GM12878 (cell line): ENCODE results near the gene MAD1L1. TPM values are rescaled to one million over a fixed set of nuclear protein-coding genes. Genes with fewer than 3 reads are reported as not detected.

Source experiments
- BCL11A ChIP-seq: IDR thresholded peaks from 2 replicates; pipeline ENCODE4 v1.6.1; 2011; ENCODE audit warnings: low read depth, low read length
- BHLHE40 ChIP-seq, 2 experiments: fragments of 450-650 bp in 1 of 2; IDR thresholded peaks; 2 replicates each; pipeline ENCODE4 v1.6.1; 2011 to 2017; ENCODE audit warnings: low read depth in 2 of 2, borderline replicate concordance in 1 of 2, improper control_type of control experiment in 1 of 2, low read length in 1 of 2, mild to moderate bottlenecking in 1 of 2
- CREM ChIP-seq: IDR thresholded peaks from 2 replicates; pipeline ENCODE4 v1.6.1; 2014; ENCODE audit warnings: antibody characterized with exemption, low read depth
- DPF2 ChIP-seq: fragments of 450-650 bp; IDR thresholded peaks from 2 replicates; pipeline ENCODE4 v1.6.1; 2017; ENCODE audit warnings: mild to moderate bottlenecking
- EZH2 ChIP-seq: IDR thresholded peaks from 2 replicates; pipeline ENCODE4 v1.6.1; 2012; ENCODE audit warnings: low read depth, mild to moderate bottlenecking, control low read depth, inconsistent platforms, low read length, borderline replicate concordance; ENCODE audit not compliant: control insufficient read depth
- JUND ChIP-seq: IDR thresholded peaks from 2 replicates; pipeline ENCODE4 v1.6.1; 2012; ENCODE audit warnings: low read depth, mild to moderate bottlenecking, low read length, improper control_type of control experiment, moderate library complexity
- NR2C1 ChIP-seq: fragments of 450-650 bp; IDR thresholded peaks from 2 replicates; pipeline ENCODE4 v1.6.1; 2017; ENCODE audit warnings: antibody characterized with exemption, mild to moderate bottlenecking, moderate library complexity
- POU2F2 ChIP-seq: IDR thresholded peaks from 3 replicates; pipeline ENCODE4 v1.6.1; 2011; ENCODE audit warnings: low read depth, mild to moderate bottlenecking, low read length, borderline replicate concordance
- SMARCA5 ChIP-seq: fragments of 450-650 bp; IDR thresholded peaks from 2 replicates; pipeline ENCODE4 v1.6.1; 2017; ENCODE audit warnings: mild to moderate bottlenecking
- WRNIP1 ChIP-seq: IDR thresholded peaks from 2 replicates; pipeline ENCODE4 v1.6.1; 2011; ENCODE audit warnings: low read depth, low read length, improper control_type of control experiment, borderline replicate concordance
- polyA plus RNA-seq, 11 experiments: library from polyadenylated mRNA; depleted of rRNA in 4 of 11; unstranded in 6 of 11; stranded (reverse) in 5 of 11; fragments of >200 nt; fragmentation: Nextera tagmentation in 4 of 11; fragmentation: Illumina TruSeq in 1 of 11; extraction: Ambion mirVana in 4 of 11; extraction: Trizol in 1 of 11; gene quantifications; 1 replicate in 1 of 11; 2 replicates in 10 of 11; pipeline versions ENCODE4 v1.2.1 to v1.2.3, GENCODE V29; 2011 to 2016; ENCODE audit warnings: inconsistent platforms in 2 of 11, missing spikeins in 2 of 11, low read depth in 1 of 11
- total RNA-seq, 4 experiments: library from RNA; depleted of rRNA in 3 of 4; stranded (reverse); fragments of >200 nt in 3 of 4; fragmentation: Illumina TruSeq in 1 of 4; extraction: Trizol in 1 of 4; gene quantifications; 2 replicates each; pipeline versions ENCODE4 v1.2.1 to v1.2.3, GENCODE V29; 2013 to 2021
- TF ChIP-seq, protein P1 (sequence below): fragments of 450-650 bp; IDR thresholded peaks from 2 replicates; pipeline ENCODE4 v1.6.1; 2016; ENCODE audit warnings: mild to moderate bottlenecking, moderate library complexity, borderline replicate concordance

Gene MAD1L1
- total and polyA plus RNA-seq, 10 of the 15 experiments (the other 5 are each of a cell fraction or from before 2014, with no cell fraction given), result 2.2 to 76.8 (median 38.3) TPM

DNA sequence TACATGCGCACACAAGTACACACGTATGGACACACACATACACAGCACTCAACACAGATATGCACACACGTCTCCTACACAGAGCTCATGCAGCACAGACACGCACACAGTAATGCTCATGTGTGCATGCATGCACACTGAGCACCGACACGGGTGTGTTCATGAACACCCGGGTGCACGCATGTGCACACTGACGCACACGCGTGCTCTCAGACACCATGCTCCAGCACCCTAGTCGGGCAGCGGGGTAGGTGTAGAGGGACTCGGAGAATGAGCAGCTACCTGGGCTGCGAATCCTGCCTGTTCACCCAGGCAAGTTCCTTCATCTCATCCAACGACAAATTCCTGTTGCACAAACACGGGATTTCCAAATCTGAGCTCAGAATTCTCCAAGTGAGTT is 184.7 kb downstream of the MAD1L1 start (continued):
- TF ChIP-seq DPF2 (no peak), EZH2 (no peak), BCL11A (no peak), JUND (no peak), WRNIP1 (no peak), CREM (no peak), NR2C1 (no peak), POU2F2 (no peak), BHLHE40 (IDR thresholded peaks at IDR 0.05; ENCODE audit: borderline replicate concordance in 1 of 2, low read depth in 2 of 2, low read length in 1 of 2) (no peak), SMARCA5 (no peak)
- TF ChIP-seq, protein P1, sequence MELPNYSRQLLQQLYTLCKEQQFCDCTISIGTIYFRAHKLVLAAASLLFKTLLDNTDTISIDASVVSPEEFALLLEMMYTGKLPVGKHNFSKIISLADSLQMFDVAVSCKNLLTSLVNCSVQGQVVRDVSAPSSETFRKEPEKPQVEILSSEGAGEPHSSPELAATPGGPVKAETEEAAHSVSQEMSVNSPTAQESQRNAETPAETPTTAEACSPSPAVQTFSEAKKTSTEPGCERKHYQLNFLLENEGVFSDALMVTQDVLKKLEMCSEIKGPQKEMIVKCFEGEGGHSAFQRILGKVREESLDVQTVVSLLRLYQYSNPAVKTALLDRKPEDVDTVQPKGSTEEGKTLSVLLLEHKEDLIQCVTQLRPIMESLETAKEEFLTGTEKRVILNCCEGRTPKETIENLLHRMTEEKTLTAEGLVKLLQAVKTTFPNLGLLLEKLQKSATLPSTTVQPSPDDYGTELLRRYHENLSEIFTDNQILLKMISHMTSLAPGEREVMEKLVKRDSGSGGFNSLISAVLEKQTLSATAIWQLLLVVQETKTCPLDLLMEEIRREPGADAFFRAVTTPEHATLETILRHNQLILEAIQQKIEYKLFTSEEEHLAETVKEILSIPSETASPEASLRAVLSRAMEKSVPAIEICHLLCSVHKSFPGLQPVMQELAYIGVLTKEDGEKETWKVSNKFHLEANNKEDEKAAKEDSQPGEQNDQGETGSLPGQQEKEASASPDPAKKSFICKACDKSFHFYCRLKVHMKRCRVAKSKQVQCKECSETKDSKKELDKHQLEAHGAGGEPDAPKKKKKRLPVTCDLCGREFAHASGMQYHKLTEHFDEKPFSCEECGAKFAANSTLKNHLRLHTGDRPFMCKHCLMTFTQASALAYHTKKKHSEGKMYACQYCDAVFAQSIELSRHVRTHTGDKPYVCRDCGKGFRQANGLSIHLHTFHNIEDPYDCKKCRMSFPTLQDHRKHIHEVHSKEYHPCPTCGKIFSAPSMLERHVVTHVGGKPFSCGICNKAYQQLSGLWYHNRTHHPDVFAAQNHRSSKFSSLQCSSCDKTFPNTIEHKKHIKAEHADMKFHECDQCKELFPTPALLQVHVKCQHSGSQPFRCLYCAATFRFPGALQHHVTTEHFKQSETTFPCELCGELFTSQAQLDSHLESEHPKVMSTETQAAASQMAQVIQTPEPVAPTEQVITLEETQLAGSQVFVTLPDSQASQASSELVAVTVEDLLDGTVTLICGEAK, result no peak
